ENCODE results near the gene COMMD9.

The COMMD9 gene

DNA sequence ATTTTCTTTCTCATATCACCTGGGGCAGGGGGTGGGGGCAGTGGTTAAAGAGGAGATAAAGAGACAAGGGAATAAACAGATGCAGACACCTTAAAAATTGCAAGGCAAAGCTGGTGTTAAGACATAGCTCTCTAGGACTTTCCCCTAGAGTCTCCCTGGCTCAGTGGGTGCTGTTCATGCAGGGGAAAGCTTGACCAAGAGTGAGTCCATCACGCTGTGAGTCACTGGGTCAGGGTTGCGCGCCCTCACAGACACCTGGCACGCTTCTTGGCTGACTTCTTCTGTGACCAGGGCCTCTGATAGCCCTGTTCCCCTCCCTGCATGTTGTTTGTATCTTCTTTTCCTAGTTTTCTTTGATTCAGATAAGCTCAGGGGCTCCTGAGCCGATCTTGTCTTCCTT is 31.9 kb downstream of the COMMD9 start:
- no peak for DNase-seq (ENCODE audit: low spot score)

DNA sequence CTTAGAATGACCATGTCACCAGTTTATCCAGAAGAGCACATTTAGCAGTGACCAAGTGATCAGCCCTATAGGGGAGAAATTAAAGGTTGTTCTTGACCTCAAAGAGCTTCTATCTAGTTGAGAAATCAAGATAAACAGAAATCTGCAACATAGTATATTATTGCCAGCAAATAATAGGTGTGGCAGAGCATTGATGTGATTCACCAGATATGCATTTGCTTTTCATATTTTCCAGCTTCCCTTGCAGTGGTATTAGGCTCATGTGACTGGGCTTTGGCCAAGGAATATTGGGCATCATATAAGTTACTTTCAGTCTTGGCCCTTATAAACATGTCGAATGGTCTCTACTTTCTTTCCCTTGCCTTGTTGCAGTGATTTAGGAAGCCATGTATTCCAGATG is 34.5 kb downstream of the COMMD9 start:
- DNase-seq (ENCODE audit: low spot score) = no peak

DNA sequence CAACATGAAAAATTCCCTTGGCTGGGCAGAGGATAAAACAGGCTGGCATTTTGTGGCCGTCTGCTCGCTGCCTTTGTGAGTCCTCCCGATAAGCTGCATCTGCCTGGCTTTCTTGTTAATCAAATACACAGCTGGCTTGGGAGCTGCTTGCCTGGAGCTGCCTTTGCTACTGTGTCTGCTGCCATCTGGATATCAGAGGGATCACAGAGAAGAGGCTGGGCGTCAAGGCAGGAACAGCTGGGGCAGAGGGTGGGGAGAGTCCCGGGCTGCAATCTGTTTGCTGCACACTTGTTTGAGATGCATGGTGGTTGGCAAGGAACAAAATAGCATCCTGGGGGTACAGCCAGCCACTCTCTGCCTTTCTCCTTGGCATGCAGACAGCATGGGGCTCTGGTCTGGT is 36.0 kb downstream of the COMMD9 start:
- DNase-seq (ENCODE audit: low spot score) = no peak

DNA sequence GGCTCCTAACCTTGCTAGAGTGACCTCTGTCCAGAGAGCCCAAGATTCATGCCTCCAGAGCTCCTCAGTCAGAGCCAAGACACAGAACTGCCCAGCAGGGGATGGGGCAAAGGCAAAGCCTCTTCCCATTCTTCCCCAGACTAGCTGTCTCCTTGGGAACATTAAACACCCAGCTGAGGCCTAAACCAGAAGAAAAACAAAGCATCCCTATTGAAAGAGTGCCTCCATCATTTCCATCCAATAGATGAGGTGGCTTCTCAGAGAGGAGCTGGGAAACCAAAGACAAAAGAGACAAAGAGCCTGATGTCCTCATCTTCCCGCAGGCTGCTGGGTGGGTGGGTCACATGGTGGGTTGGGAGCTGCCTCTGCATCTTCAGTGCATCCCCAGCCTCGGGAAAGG is 37.4 kb downstream of the COMMD9 start:
- DNase-seq (ENCODE audit: low spot score) = no peak

DNA sequence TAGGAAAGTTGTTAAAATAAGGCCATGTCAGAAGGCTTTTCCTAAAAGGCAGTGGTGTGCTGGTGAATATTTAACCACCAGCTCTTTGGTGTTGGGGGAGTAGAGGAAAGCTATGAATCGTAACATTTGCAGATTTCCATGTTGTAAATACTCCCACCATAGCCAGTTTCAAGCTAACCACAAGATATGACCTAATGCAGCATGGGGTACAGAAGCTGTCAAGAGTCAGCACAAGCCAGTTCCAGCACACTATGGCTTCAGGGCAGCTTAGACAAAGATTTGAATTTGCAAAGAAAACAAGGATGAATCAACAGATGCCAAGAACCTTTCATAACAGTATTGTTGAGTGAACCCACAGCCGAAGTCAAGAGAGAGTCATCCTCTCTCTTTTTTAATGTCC is 40.0 kb downstream of the COMMD9 start:
- no peak for DNase-seq (ENCODE audit: low spot score)

DNA sequence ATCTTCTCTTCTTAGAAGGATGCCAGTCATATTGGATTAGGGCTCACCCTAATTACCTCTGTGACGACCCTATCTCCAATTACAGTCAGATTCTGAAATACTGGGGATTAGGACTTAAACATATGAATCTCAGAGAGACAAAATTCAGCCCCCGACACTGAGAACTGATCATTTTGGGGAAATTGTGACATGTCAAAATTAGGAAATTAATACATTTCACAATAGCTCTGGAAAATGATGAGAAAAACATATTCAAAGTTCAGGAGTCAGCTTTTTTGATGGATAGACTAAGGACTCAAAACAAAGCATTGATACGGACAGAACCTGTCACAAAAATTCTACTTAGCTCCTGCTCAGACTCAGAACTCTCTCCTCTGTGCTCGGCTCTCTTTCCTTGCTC is 40.8 kb downstream of the COMMD9 start:
- DNase-seq (ENCODE audit: low spot score) = no peak

DNA sequence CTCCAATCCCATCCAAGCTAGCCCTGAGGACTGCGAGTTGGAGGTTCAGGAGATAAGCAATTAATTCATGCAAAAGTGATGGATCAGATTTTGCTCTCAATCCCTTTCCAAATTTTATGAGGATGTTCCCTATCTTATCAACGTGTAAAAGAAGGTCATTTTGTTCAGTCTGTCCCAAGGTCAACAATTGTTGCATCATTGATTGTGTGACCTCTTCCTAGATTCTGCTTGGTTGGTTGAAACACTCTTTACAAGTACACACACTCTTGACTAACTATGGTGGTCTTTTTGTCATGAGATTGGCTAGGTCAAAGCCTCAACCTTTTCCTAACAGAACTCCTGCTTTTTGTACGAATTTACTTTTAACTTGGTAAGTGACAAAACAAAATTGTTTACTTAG is 41.7 kb downstream of the COMMD9 start:
- DNase-seq (ENCODE audit: low spot score) = no peak

DNA sequence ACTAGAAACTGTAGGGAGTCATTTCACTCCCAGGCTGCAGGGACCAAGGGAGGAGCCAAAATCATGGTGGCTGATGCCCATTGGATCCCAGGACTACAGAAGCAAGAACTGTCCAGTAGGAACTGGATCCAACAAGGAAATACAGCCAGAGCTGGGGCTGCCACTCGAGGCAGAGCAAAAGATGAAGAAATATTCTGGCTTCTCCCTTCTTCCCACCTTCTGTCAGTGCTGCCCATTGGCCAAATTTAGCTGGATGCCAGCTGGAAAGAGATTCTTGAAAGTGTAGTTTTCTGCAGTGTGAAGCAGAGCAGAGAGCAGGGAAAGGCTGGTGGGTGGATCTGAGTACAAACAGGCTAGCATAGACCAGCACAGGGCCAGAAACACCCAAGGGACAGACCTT is 45.6 kb downstream of the COMMD9 start:
- DNase-seq (ENCODE audit: low spot score) = peak; percentile 80

DNA sequence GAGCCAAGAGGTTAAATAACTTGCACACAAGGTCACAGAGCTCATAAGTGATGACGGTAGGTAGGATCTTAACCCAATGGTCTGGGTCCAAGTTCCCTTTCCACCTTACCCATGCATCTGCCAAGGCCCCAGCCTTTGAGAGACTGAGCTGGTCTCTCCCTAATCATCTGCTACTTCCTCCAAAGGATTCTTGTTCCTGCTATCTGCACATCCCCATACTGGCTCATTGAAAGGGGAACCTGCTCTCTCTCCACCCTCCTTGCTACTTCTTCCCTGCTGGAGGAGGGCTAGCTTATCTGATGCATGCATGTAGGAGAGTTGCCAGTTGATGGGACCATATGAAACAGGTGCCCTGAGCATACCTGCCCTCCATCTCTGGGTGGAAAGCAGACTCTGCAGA is 47.7 kb downstream of the COMMD9 start:
- no peak for DNase-seq (ENCODE audit: low spot score)

DNA sequence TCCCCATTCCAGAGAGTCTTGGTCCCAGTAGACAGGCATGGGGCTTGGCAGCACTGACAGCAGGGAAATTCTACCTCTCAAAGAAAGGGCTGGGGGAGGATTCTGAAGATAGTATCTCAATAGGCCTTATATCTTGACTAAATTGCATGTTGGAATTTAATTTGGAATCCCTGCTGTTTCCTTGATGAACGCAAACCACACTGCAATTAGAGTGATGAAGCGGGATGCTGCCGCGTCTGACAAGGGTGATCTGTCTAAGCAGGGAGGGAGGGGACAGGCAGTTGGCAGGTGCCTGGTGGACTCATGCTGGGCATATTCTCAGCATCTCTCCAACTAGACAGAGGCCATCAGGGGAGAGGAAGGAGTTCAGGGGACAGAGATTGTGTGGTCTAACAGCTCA is 48.4 kb downstream of the COMMD9 start:
- peak; percentile 66 for DNase-seq (ENCODE audit: low spot score)

DNA sequence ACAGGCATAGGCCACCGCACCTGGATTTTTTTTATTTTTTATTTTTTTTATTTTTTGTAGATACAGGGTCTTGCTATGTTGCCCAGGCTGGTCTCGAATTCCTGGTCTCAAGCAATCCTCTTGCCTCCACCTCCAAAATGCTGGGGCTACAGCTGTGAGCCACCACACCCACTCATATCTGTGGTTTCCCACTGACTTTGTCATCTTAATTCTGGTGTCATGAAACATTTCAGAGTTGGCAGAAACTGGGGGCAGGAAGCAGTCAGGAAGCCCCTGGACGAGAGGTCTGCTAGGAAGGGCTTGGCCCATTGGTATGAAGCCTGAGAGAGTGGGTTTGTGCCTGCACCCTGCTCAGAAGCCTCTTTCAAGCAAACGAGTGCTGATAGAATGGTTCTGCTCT is 49.1 kb downstream of the COMMD9 start:
- DNase-seq (ENCODE audit: low spot score) = no peak

DNA sequence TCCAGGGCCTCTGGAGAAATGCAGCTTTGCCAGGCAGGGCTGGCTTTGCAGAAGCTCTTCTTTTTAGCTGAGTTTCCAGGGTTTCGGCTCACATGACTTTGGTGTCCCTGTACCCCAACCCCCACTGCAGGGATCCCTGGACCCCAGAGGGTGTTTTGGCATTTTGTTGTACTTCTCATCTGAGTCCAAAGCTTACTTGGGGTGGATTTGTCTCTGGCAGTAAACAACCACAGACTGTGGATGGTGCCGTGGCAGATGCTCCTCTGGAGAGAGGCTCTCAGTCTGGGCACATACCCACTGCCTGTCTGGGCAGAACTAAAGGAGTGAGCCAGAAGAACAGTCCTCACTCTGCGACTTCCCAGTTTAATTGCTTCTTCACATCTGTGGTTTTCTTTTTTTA is 49.6 kb downstream of the COMMD9 start:
- DNase-seq (ENCODE audit: low spot score) = peak; percentile 41

DNA sequence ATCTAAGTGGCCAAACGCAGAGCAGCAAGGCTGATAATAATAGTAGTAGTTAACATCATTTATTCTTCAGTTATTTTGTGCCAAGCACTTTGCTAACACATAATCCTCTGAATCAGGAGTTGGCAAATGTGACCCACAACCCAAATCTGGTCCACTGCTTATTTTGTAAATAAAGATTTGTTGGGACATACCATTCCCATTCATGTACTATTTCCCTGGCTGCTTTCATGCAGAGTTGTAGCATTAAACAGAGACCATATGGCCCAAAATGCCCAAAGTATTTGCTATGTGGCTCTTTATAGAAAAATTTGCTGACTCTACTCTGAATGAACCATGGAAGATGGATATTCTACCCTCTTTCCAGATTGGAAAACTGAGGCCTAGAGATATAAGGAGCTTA is 50.3 kb downstream of the COMMD9 start:
- DNase-seq (ENCODE audit: low spot score) = no peak

DNA sequence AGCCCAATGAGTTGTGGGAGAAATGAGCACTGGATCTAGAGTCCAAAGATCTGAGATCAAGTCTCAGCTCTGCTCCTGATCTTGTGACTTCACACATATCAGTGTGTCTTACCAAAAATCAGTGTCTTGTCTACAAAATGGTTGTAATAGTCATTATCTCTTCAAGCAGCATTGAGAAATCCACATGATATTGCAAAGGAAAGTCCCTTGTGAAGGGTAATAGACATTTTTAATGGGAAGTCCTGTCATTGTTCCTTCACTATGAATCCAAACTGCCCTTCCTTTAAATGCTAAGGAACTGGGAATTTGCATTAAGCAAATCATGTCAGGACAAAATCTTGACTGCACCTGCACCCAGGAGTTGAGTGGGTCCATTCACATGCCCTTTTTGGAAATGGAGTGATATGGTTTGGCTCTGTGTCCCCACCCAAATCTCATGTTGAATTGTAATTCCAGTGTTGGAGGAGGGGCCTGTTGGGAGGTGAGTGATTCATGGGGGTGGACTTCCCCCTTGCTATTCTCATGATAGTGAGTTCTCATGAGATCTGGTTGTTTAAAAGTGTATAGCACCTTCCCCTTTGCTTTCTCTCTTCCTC is 51.1 kb downstream of the COMMD9 start:
- DNase-seq (ENCODE audit: low spot score) = no peak

DNA sequence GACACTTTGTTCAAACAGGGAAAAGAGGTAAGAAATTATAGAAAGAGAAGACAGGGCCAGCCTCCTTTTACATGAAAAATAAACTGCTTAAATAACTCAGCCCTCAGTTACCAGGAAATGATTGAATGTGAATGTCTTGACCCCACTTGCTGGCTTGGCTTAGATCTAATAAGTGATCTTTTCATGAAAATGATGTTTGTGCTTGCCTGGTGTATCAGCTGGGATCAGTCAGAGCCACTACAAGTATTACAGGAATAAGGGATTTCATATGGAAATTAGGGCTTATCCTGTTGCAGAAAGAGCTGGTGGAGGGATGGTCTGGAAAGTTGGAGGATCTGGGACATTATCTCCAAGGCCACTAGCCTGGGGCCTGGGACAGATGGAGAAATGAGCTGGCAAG is 51.8 kb downstream of the COMMD9 start:
- no peak for DNase-seq (ENCODE audit: low spot score)

DNA sequence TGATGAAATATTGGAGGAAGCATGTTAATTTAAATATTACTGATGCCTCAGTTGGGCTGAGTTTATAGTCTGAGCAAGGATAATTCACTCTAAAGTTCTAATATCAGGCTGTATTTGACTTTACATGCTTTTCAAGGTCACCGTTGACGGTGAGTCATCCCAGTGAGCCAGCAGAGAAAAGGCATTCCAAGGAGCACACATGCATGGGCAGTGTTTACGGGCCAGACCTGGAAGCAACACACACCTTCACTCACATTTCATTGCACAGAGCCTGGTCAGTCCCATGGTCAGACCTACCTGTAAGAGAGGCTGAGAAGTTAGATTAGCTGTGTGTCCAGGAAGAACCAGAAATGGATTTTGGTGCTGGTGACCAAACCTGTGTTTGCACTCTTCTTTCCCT is 53.5 kb downstream of the COMMD9 start:
- DNase-seq (ENCODE audit: low spot score) = no peak

DNA sequence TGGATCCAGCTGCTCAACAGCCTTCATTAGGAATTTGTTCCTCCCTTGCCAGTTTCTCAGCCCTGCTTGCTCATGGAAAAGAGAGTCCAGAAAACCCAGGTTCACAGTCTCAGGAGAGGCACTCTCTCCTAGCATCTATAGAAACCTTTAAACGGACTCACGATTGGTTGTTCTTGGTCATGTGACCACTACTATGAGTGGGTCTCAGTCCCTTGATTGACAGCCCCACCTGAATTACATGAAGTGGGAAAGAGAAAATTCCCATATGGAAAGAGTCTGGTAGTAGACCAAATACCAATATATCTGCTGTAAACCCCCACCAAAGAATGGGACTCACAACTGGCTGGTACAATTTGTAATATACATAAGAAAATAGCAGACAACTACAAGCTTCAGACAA is 54.4 kb downstream of the COMMD9 start:
- DNase-seq (ENCODE audit: low spot score) = no peak

DNA sequence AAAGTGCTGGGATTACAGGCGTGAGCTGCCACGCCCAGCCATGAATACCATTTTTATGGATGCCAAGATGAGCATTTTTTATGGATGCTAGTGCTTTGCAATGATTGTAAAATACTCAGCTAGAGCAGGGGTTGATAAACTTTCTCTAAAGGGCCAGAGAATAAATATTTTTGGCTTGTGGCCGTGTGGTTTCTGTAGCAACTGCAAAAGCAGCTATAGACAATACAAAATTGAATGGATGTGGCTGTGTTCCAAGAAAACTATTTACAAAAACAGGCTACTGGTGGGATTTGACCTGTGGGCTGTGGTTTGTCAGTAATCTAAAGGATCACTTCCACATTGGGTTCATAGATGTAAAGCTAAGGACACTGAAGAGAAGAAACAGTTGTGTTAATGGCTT is 56.0 kb downstream of the COMMD9 start:
- DNase-seq (ENCODE audit: low spot score) = no peak

DNA sequence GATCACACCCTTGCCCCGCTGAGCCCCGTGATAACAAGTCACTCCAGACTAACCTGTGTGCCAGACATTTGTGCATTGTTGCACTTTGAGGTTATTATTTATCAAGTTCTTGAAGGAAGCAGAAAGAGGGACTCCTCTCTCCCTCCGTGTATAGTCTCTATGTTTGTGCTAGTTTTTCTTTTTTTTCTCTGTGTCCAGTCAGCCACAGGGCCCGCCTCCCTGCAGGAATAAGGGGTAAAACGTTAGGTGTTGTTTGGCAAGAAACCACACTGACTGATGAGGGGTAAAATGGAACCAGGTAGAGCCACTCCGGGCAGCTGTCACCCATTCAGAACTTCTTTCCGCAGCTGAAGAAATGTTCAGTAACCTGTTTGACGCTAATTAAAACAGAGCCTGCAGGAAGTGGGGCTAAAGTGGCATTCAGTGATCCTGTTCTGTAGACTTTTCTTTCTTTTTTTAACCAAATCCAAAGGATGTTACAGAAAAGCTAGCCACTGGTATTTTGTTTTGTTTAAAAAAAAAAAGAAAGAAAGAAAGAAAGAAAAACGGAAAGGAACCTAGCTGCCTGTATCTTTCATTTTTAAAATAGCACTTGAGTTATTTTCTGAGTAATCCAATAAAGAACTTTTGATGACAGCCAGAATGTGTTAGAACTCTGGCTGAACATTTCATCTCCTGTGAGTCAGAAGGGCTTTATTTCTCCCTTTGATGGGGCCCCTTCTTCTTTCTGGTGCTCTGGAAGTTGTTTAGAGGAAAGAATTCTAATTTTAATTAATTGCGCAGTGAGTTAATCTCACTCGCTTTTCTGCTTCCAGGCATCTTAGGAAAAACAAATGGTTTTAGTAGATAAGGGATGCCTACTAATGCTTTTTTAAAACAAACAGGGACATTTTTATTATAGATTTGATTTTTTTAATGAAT is 58.2 kb downstream of the COMMD9 start:
- no peak for DNase-seq (ENCODE audit: low spot score)

DNA sequence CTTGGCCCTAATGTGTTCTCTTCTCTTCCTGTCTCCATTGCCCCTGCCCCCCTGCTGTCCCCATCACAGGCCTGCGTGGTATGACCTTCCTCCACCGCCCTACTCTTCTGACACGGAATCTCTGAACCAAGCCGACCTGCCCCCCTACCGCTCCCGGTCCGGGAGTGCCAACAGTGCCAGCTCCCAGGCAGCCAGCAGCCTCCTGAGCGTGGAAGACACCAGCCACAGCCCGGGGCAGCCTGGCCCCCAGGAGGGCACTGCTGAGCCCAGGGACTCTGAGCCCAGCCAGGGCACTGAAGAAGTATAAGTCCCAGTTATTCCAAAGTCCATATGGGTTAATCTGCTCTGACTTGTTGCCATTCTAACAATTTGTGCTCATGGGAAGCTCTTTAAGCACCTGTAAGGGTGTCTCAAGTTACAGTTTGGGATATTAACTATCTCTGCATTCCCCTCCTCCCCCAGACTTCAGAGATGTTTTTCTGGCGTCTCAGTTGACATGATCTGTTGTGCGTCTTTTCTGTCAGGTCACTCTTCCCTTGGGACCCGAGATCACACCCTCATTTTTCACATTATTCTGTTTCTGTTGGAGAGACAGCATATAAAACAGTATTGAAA is 60.0 kb downstream of the COMMD9 start:
- no peak for DNase-seq (ENCODE audit: low spot score)

DNA sequence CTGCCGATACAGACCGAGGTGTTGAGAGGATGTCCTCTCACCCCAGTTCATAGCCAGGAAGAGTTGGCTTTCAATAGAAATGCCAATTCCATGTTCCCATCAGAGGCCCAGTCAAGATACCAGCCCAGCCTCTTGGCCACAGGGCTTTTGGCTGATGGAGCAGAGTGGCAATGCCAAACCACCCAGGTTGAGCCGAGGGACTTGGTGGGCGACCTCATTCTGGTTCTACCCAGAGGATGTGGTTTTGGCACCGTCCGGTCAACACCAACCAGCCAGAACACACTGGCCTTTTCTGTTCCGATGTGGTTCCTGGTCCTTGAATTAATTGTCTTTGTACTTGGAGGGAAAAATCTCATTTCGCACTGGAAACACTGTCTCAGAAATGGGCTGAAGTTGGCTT is 60.5 kb downstream of the COMMD9 start:
- DNase-seq (ENCODE audit: low spot score) = no peak

DNA sequence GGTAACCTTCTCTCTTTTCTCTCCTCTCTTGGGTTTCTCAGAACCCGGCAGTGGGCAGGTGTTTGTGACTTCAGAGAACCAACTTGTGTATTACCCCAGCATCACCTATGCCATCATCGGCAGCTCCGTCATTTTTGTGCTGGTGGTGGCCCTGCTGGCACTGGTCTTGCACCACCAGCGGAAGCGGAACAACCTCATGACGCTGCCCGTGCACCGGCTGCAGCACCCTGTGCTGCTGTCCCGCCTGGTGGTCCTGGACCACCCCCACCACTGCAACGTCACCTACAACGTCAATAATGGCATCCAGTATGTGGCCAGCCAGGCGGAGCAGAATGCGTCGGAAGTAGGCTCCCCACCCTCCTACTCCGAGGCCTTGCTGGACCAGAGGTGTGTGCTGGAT is 62.2 kb downstream of the COMMD9 start:
- DNase-seq (ENCODE audit: low spot score) = no peak

DNA sequence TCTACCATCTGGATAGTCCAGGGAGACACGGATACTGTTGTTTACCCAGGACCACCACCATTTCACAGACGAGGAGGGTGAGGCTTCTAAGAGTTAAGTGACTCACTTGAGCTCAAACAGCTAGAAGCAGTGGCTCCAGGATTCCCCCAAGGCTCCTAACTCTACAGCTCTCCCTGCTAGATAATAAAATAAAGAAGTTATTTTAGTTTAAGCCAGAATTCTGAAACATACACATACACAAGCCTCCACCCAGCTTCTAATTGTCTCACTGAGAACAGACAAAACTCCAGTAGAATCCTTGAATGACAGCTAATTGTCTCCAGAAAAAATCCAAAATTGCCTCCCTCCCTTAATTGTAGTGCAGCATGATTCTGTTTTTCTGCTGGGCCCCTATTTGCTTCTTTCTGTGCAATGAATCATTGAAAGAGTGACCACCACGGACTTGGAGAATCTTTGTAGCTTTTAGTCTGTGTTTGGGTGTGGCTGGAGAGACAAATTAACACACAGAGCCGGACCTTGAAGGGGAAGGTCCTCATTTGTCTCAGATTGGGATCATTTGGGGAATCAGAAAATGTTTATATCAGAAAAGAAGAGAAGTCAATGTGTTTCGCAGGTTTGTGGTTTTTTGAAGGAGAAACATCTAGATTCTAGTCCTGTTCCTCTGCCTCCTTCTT is 64.9 kb downstream of the COMMD9 start:
- no peak for DNase-seq (ENCODE audit: low spot score)

Data from cerebellar cortex (tissue), 1 donor.